ENCODE measurements around the gene PGM3. TPM values are rescaled to one million over a fixed set of nuclear protein-coding genes. Genes with fewer than 3 reads are reported as not detected.

Gene PGM3
- total RNA-seq, 4 donors from 2014 or later = 10.9 to 20.6 (median 16.9) TPM

DNA sequence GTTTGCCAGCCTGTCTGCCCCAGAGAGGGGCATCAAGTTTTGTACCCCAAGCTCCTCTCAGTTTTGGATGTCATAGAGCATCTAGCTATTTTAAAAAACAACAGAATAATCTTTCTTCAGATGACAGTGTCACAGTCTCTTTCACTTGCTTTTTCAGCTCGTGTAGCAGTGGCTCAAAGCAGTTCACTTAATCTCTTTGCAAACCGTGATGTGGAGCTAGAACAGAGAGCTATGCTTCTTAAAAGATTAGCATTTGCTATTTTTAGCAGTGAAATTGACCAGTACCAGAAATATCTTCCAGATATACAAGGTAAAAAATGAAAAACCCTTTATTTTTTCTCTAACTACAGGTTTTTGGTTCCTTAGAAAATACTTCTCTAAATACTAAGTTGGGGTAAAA lies 37.3 kb downstream of the PGM3 start:
- Histone ChIP-seq H3K36me3 (peaks cover 8 to 100% (median 11%) of the 10 kb centered on the region in 3 donors), H3K4me1 (no peaks in the 10 kb centered on the region), H3K9me3 (no peaks in the 10 kb centered on the region), H3K27ac (no peak overlapping the region), H3K27me3 (no peaks in the 10 kb centered on the region), H3K4me3 (no peak overlapping the region)
- WGBS, 2 donors = 70 to 79% methylated on average over 2 of the region's 2 CpGs
- no peak for DNase-seq
- intact Hi-C loops (cut with DNase I) = no loop called here
- TF ChIP-seq POLR2A (IDR thresholded peaks at IDR 0.05) = no peak
- TF ChIP-seq, protein P1, sequence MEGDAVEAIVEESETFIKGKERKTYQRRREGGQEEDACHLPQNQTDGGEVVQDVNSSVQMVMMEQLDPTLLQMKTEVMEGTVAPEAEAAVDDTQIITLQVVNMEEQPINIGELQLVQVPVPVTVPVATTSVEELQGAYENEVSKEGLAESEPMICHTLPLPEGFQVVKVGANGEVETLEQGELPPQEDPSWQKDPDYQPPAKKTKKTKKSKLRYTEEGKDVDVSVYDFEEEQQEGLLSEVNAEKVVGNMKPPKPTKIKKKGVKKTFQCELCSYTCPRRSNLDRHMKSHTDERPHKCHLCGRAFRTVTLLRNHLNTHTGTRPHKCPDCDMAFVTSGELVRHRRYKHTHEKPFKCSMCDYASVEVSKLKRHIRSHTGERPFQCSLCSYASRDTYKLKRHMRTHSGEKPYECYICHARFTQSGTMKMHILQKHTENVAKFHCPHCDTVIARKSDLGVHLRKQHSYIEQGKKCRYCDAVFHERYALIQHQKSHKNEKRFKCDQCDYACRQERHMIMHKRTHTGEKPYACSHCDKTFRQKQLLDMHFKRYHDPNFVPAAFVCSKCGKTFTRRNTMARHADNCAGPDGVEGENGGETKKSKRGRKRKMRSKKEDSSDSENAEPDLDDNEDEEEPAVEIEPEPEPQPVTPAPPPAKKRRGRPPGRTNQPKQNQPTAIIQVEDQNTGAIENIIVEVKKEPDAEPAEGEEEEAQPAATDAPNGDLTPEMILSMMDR (IDR thresholded peaks at IDR 0.05) = no peak

DNA sequence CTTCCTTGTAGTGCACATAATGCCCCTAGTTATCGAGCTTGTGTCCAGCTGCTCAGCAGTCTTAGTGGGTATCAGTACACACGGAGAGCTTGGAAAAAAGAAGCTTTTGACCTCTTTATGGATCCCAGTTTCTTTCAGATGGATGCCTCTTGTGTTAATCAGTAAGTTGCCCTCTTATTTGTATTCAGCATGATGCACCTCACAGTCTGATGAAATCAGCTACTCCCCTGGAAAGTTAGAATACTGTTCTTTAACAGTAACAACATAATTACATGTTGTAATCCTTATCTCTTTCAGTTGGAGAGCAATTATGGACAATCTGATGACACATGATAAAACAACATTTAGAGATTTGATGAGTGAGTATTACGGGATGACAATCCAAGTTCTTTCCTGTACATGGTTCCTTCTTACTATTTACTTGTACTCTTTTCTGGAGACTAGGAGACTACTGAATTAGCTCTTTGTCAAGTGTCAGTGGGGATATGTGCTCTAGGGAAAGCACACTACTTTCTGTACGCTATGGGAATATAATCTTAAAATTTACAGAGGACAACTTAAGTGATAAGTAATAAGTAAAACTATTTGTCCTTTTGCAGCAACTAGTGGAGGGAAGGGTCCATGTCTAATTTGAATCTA lies 39.1 kb downstream of the PGM3 start:
- peaks cover 0 to 98% (median 0%) of the 10 kb centered on the region in 3 donors for H3K36me3 ChIP-seq
- 84 to 87% methylated on average over 4 of the region's 4 CpGs for WGBS, 2 donors
- no peak for DNase-seq

DNA sequence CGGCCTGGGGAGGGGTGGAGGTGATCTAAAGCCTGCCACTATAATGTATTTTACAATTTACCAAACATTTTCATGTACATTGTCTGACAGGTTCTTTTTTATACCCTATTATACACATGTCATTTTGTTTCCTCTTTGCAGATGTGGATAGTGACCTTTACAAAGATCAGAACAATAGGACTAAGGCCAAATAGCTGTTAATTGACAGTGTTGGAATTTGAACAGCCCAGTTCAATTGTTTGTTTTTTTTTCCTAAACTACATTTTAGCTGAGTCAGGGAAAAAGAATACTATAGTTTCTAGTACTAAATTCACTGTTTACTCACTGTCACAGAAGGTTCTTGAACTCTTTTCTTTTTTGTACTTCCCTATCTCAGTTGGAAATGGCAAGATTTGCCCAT lies 40.2 kb downstream of the PGM3 start:
- DNase-seq = no peak
- Histone ChIP-seq H3K36me3 (peaks cover 0 to 96% (median 0%) of the 10 kb centered on the region in 3 donors), H3K4me3 (no peak overlapping the region), H3K27me3 (no peaks in the 10 kb centered on the region), H3K4me1 (no peaks in the 10 kb centered on the region), H3K27ac (no peak overlapping the region), H3K9me3 (no peaks in the 10 kb centered on the region)
- TF ChIP-seq POLR2A (IDR thresholded peaks at IDR 0.05) = no peak
- TF ChIP-seq, protein P1 (IDR thresholded peaks at IDR 0.05) = no peak
- intact Hi-C loops (cut with DNase I) = no loop called here
- 70 to 86% methylated on average over 1 of the region's 1 CpG for WGBS, 2 donors

More for the DNA sequence above, 39.1 kb downstream of the PGM3 start:
- intact Hi-C loops (cut with DNase I) = no loop called here
- TF ChIP-seq POLR2A (IDR thresholded peaks at IDR 0.05) = no peak
- TF ChIP-seq, protein P1 (IDR thresholded peaks at IDR 0.05) = no peak
- H3K27me3 ChIP-seq = no peaks in the 10 kb centered on the region
- no peak overlapping the region for H3K4me3 ChIP-seq
- no peak overlapping the region for H3K27ac ChIP-seq
- H3K9me3 ChIP-seq = no peaks in the 10 kb centered on the region
- no peaks in the 10 kb centered on the region for H3K4me1 ChIP-seq

DNA sequence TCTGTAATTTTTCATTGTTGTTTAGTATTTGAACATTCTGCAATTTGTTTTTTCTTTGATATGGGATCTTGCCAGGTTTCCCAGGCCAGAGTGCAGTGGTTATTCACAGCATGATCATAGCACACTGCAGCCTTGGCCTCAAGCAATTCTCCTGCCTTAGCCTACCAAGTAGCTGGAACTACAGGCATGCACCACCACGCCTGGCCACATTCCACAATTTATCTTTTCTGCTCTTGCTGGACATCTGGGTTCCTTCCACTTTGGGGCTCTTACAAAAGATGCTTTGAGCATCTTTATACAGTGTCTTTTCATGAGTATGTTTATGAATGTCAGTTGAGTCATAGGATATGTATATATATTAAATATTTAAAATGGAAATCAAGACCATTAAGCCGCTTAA lies 42.0 kb downstream of the PGM3 start:
- intact Hi-C loops (cut with DNase I) = no loop called here
- TF ChIP-seq POLR2A (IDR thresholded peaks at IDR 0.05) = no peak
- TF ChIP-seq, protein P1 (IDR thresholded peaks at IDR 0.05) = no peak
- Histone ChIP-seq H3K36me3 (peaks cover 0 to 93% (median 0%) of the 10 kb centered on the region in 3 donors), H3K27ac (no peak overlapping the region), H3K9me3 (no peaks in the 10 kb centered on the region), H3K4me3 (no peak overlapping the region), H3K4me1 (no peaks in the 10 kb centered on the region), H3K27me3 (no peaks in the 10 kb centered on the region)
- DNase-seq = no peak
- 83 to 89% methylated on average over 2 of the region's 2 CpGs for WGBS, 2 donors

DNA sequence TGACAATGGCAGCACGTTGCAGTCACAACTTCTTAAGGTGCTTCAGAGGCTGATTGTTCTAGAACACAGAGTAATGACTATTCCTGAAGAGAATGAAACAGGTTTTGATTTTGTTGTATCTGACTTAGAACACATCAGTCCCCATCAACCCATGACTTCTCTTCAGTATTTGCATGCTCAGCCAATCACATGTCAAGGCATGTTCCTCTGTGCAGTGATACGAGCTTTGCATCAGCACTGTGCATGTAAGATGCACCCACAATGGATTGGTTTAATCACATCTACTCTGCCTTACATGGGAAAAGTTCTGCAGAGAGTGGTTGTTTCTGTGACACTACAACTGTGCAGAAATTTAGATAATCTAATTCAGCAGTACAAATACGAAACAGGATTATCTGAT lies 54.3 kb downstream of the PGM3 start:
- Histone ChIP-seq H3K27me3 (no peaks in the 10 kb centered on the region), H3K36me3 (peaks cover 0 to 100% (median 14%) of the 10 kb centered on the region in 3 donors), H3K4me1 (no peaks in the 10 kb centered on the region), H3K4me3 (no peak overlapping the region), H3K9me3 (no peaks in the 10 kb centered on the region), H3K27ac (no peak overlapping the region)
- intact Hi-C loops (cut with DNase I) = no loop called here
- no peak for DNase-seq
- 65 to 67% methylated on average over 3 of the region's 3 CpGs for WGBS, 2 donors
- TF ChIP-seq, protein P1 (IDR thresholded peaks at IDR 0.05) = no peak
- no peak for TF ChIP-seq POLR2A (IDR thresholded peaks at IDR 0.05)
